Skin of body (tissue), 2 donors: ENCODE results near the gene BOK. TPM values are rescaled to one million over a fixed set of nuclear protein-coding genes. Genes with fewer than 3 reads are reported as not detected.

Experiments
- DNase-seq: peaks from one replicate; lab custom pipeline; 2025; lab: John Stamatoyannopoulos, UW
- total RNA-seq: library from RNA; depleted of rRNA; stranded (reverse); fragments of >200 nt; gene quantifications from one replicate; pipeline ENCODE4 v1.2.3, GENCODE V29; 2014

The BOK gene
- total RNA-seq, 1 donor from 2014 or later = 17.9 TPM

- no peak for DNase-seq
These were observed 19.5 kb upstream of the BOK start for GRCh38 chr2:241538838-241539615.

GRCh38 chr2:241539616-241540374 lies 18.8 kb upstream of the BOK start:
- no peak for DNase-seq

- no peak for DNase-seq
These were observed 18.2 kb upstream of the BOK start for GRCh38 chr2:241540401-241540770.

- no peak for DNase-seq
These were observed 17.6 kb upstream of the BOK start for GRCh38 chr2:241540771-241541561.

- no peak for DNase-seq
These were observed 16.8 kb upstream of the BOK start for GRCh38 chr2:241541564-241542277.

- no peak for DNase-seq
These were observed 16.3 kb upstream of the BOK start for GRCh38 chr2:241542278-241542605.

GRCh38 chr2:241545106-241545505 lies 13.4 kb upstream of the BOK start:
- no peak for DNase-seq

- DNase-seq = no peak
These were observed 12.7 kb upstream of the BOK start for GRCh38 chr2:241545523-241546473.

GRCh38 chr2:241546771-241547498 lies 11.6 kb upstream of the BOK start:
- peak; percentile 38 for DNase-seq

GRCh38 chr2:241547781-241548450 lies 10.6 kb upstream of the BOK start:
- no peak for DNase-seq

GRCh38 chr2:241548451-241548835 lies 10.1 kb upstream of the BOK start:
- no peak for DNase-seq

- DNase-seq = no peak
These were observed 7.6 kb upstream of the BOK start for GRCh38 chr2:241550616-241551580.

GRCh38 chr2:241551599-241551997 lies 6.9 kb upstream of the BOK start:
- no peak for DNase-seq

GRCh38 chr2:241551998-241552737 lies 6.4 kb upstream of the BOK start:
- no peak for DNase-seq

GRCh38 chr2:241553512-241553830 lies 5.1 kb upstream of the BOK start:
- no peak for DNase-seq

GRCh38 chr2:241553981-241554380 lies 4.6 kb upstream of the BOK start:
- no peak for DNase-seq

- DNase-seq = no peak
These were observed 3.8 kb upstream of the BOK start for GRCh38 chr2:241554610-241555322.
